HL-60/S4 treated with phorbol 12-myristate 13-acetate at 8.2 ng/mL for 4 days and 3 days (cell line): ENCODE measurements around the gene DOC2B.
"Not testable (repeated sequence)": the region's sequence is repeated elsewhere in the genome, so short reads cannot be mapped to it uniquely, and the experiment has no call there.

Source experiments
- in situ Hi-C: fragments of 300-500 bp; cut with MboI; formaldehyde crosslinking; loops from 2 replicates; pipeline ENCODE4 v1.15.0; 2022; ENCODE audit warnings: low sequenced_read_pairs

Gene DOC2B

DNA sequence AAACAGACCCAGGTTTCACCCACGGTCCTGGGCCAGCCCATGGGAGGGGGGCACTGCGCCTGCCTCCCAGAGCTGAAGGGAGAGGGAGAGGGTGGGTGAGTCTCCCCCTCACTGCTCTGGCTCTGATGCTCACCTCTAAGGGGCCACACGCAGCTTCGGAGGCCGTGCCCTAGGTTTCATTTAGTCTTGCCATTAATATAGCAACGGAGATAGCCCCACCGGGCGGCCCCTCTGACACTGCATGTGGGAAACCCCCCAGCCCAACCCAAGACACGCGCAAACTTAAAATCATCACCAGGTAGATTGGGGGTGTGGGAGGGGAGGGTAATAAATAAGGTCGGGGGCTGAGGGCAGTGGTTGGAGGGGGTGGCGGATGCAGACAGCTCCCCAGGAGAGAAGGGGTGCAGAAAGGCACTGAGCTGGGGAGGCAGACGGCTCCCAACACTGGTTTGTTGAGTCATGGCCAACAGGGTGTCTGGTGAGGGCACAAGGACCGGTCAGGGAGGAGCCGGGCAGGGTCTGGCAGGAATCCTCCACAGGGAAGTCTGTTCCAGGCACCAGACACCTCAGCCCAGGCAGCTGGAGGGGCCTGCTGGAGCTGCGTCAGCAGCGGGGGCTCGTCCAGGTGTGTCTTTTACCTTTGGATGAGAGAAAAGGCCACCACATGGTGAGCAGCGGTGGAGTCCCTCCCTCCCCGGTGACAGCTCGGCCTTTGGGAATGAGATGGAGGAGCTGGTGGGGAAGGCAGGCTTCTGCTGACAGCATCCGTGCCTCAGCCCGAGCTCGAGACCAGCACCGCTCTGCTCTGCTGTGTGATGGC is 32.0 kb upstream of the DOC2B start:
- in situ Hi-C loops: no loop called here

GRCh38 chr17:210402-210801 is 29.0 kb upstream of the DOC2B start:
- in situ Hi-C loops: no loop called here

GRCh38 chr17:208429-208828 is 27.0 kb upstream of the DOC2B start:
- in situ Hi-C loops: no loop called here

DNA sequence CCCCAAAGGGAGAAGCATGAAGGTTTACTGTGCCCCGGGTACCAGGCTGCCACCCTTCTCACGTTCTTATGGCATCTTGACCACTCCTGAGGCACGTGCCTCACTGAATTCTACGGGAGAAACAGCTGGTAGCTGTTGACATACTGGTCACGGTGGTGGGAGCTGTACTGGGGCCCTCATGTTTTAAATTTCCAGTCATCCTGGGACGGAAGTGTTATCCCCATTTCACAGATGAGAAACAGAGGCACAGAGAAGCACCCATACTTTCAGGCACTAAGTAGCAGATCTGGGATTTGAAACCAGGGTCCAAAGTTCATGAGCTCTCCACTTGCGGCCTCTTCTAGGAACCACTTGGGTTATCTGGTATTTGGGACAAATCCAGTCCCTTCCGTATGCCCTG is 26.3 kb upstream of the DOC2B start:
- in situ Hi-C loops: no loop called here

- in situ Hi-C loops: no loop called here
Measured at GRCh38 chr17:206941-207560, 25.6 kb upstream of the DOC2B start.

DNA sequence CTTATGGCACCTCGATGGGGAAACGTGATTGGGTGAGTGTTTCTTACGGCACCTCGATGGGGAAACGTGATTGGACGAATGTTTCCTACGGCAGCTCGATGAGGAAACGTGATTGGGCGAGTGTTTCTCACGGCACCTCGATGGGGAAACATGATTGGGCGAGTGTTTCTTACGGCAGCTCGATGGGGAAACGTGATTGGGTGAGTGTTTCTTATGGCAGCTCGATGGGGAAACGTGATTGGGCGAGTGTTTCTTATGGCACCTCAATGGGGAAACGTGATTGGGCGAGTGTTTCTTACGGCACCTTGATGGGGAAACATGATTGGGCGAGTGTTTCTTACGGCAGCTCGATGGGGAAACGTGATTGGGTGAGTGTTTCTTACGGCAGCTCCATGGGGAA is 25.0 kb upstream of the DOC2B start:
- in situ Hi-C loops: not testable (repeated sequence)

- in situ Hi-C loops: no loop called here
Measured at GRCh38 chr17:205817-206216, 24.4 kb upstream of the DOC2B start.

DNA sequence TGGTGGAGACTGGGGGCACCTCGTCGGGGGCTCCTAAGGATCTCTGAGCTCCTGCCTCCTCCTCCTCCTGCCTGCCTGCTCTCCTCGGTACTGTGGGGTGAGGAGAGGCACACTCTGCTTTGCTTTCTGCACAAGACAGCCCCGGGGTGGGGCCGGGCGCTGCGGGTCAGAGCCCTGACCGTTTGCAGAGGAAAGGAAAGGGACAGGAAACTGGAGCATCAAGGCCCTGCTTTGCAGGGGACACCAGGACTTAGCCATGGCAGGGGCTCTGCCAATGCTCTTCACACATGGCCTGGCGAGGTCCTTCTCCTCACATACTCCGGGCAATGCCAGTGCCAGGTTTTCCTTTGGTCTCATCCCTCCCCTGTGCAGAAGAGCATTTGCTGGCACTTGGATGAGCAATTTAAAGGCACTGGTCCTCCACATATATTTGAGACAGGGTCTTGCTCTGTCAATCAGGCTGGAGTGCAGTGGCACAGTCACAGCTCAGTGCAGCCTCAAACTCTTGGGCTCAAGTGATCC is 23.8 kb upstream of the DOC2B start:
- in situ Hi-C loops: no loop called here

- in situ Hi-C loops: no loop called here
Measured at GRCh38 chr17:204427-205147, 23.1 kb upstream of the DOC2B start.

DNA sequence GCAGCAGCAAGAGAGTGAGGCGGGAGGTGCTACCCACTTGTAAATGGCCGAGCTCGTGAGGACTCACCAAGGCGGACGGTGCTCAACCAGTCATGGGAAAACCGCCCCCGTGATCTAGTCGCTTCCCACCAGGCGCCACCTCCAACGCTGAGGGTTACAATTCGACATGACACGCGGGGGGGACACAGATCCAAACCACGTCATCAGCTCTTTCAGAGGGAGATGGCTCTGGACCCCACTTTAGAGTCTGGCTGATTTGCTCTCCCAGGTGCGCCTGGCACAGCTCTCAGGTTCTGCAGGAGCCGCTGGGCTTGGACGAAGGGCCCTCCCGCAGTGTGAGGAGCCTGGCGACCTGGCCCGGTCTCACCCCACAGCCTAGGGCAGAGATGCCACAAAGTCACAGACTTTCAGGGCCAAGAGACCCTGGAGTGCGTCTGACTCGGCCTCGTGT is 21.1 kb upstream of the DOC2B start:
- in situ Hi-C loops: no loop called here

DNA sequence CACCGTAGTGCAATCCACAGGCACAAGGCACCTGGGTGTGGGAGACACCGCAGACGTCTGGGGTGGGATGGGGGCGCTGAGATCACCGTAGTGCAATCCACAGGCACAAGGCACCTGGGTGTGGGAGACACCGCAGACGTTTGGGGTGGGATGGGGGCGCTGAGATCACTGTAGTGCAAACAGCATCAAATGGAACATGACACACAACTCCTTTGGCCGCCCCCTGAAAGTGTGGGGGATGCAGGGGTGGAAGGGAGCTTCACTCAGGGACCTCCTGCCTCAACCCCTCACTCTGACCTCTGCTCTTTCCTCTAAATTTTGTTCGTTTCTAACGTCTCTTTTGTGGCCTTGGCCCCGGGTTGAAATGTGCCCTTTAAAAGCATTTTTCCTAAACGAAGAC is 20.3 kb upstream of the DOC2B start:
- in situ Hi-C loops: not testable (repeated sequence)

GRCh38 chr17:201257-201656 is 19.8 kb upstream of the DOC2B start:
- in situ Hi-C loops: not testable (repeated sequence)

DNA sequence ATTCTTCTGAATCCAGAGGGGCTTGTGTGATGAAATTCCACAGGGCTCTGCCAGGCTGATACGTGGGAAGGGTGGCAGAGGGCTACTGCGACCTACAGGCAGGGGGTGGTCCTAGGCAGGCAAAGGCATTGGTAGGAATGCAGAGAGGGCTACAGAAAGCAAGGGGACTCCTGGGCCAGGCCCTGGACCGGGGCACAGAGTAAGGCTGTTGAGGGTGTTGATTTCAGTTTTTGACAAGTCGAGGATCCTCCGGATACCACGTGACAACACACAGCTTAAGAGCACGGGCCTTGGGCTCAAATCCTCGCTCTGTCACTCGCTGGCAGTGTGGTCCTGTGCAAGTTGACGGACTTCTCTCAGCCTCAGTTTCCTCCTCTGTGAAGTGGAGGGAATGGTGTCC is 19.1 kb upstream of the DOC2B start:
- in situ Hi-C loops: no loop called here

DNA sequence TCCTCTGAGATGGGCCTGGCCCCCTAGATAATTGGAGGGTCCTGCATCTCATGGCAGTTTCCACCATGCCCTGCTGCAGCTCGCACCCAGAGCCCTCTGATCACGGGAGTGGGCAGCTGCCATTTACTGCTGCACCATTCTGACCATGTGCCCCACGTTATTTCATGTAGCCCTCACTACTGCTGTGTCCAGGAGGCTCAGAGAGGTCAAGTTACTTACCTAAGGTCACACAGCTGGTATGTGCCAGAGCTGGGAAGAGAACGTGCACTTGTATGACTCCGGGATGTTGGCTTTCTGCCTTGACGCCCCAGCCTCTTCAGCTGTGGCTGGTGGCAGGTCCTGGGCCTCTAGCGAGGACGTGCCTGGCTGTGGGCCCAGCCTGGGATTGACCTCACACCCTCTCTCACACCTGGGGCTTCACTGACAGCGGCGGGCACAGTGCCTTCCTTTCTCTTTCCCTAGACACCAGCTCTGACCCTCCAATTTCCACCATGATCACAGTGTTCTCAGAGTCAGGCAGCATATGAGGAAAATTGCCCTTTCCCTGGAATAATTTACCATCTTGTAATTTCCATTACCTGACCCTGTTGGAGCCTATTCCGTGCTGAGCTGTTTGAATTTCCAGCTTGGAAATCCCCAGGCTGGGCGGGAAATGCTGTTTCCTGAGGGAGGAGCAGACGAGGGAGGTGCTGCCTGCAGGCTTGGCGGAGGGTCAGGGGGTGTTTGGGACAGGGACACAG is 18.5 kb upstream of the DOC2B start:
- in situ Hi-C loops: no loop called here

GRCh38 chr17:199191-199604 is 17.7 kb upstream of the DOC2B start:
- in situ Hi-C loops: no loop called here

DNA sequence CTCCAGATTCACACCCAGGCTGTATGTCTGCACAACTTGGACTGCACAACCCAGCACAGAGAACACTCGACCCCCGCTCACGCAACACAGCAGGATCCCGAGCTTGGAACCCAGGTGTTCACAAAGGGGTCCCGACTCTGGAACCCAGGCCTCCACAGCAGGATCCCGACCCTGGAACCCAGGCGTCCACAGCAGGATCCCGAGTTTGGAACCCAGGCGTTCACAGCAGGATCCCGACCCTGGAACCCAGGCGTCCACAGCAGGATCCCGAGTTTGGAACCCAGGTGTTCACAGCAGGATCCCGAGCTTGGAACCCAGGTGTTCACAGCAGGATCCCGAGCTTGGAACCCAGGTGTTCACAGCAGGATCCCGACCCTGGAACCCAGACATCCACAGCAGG is 16.8 kb upstream of the DOC2B start:
- in situ Hi-C loops: not testable (repeated sequence)

GRCh38 chr17:197352-197751 is 15.9 kb upstream of the DOC2B start:
- in situ Hi-C loops: no loop called here

- in situ Hi-C loops: no loop called here
Measured at GRCh38 chr17:194828-195602, 13.6 kb upstream of the DOC2B start.

DNA sequence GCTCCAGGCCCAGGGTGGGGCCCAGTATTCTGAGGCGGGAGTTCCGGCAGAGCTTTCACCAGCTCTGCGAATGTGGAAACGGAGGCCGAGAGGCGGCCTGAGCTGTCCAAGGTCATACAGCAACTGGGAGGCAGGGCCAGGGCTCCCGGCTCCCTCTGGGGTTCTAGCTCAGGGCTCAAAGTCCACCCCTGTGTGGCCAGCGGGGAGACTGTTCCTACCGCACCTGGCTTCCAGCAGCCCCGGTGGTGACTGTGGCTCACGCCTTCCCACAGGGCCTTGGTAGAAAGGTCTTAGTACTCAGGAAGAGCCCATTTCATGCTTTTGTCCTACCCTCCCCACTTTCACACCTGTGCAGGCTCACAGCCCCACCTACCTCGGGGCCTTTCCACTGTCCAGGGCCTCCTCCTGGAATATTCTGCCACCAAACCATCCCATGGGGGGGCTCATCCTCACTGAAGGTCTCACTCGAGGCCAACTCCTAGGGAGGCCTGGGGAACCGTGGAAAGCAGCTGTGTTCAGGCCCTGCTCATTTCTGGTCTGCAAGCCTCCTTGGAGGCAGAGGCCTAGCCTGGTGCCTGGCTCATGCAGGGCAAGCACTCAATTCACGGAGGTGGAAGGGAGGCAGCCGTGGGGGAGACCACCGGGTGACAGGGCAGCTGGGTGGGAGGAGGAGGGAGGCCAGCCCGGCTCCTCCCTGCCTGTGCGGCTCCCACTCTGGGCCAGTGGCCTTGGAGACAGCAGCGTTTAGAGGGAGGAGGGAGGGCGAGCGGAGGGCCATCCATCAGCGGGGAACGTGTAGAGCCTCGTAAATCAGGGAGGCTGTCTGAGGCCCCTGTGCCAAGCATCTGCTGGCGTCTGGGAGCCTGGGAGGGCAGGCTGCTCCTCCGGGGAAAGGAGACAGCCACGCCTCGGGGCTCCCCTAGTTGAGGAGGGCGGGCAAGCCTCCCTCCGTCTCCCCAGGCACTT is 12.7 kb upstream of the DOC2B start:
- in situ Hi-C loops: no loop called here
